Right renal cortex interstitium (tissue), 3 donors: Measurements from ENCODE around the gene GP2. TPM values are rescaled to one million over a fixed set of nuclear protein-coding genes. Genes with fewer than 3 reads are reported as not detected.
"Not testable (repeated sequence)": the region's sequence is repeated elsewhere in the genome, so short reads cannot be mapped to it uniquely, and the experiment has no call there.

Source experiments
- DNase-seq, 3 donors: peaks; one replicate each; pipeline ENCODE4 v3.0.0-alpha.2; 2013; ENCODE audit warnings: low read depth in 3 of 3, low spot score in 2 of 3
- polyA plus RNA-seq, 3 donors: library from polyadenylated mRNA; unstranded; fragments of 120-200 nt; gene quantifications; one replicate each; pipeline ENCODE4 v1.2.1, GENCODE V29; 2013; ENCODE audit not compliant: insufficient read length in 3 of 3

GP2 gene
- polyA plus RNA-seq, 3 donors = 1.8 to 3.2 (median 2.0) TPM

- DNase-seq = no peak
Measured at GRCh38 chr16:20326321-20326720, 992 bp downstream of the GP2 start.

DNA sequence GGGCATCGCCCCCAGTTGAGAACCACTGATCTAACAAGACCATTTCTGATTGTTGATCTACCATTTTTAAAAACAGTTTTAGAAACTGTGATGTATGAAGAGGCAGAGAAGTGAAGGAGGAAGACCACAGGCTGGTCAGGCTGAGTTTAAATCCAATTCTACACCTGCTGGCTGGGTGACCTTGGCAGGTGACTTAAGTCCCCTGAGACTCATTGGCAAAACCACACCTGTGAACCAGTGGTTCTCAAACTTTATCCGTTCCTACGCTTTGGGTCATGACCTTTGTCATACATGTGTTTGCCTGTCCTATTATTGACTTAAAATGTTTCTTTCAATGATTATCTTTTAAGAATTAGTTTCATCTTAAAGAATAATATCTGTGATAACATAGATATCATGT is 2.3 kb downstream of the GP2 start:
- no peak for DNase-seq

DNA sequence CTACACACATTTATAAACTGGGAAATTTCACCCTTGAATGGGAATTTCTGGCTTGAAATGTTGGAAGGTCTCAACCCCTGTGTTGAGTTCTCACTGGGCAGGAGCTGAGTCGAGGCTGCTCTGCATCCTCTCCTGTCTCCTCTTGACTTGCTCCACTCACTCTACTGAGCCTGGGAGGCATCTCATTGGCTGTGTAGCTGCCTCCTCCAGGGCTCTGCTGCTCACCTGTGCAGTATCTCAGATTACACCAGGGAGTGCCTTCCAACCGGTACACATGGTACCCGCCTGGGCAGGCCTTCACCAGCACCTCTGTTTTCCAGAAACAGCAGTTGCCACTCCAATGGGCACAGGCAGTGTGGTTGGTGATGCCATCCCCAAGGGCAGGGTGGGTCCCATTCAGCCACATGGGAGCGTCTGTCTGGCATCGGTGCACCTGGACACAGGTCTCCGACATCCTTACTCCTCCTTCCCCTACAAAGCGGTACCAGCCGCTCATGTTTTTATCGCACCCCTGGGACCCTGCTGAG is 3.7 kb downstream of the GP2 start:
- no peak for DNase-seq

DNA sequence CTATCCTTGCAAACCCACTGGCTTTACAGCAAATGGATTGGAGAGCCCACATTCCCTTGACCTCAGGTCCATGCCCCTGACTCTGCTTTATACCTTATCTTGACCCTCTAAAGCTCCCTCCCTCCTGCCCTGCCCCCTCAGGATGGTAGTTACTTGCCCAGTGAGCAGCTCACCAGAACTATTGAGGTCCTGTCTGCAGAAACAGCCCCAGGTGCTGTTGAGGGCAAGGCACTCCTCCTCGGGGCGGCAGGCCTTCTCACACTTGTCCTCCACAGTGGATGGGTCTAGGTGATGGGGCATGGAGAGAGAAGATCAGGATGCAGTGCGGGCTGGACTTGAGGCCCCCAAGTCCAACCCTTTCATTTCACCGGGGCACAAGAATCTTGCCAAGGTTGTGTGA is 4.6 kb downstream of the GP2 start:
- DNase-seq = no peak

- DNase-seq = no peak
Measured at GRCh38 chr16:20321671-20322070, 5.6 kb downstream of the GP2 start.

DNA sequence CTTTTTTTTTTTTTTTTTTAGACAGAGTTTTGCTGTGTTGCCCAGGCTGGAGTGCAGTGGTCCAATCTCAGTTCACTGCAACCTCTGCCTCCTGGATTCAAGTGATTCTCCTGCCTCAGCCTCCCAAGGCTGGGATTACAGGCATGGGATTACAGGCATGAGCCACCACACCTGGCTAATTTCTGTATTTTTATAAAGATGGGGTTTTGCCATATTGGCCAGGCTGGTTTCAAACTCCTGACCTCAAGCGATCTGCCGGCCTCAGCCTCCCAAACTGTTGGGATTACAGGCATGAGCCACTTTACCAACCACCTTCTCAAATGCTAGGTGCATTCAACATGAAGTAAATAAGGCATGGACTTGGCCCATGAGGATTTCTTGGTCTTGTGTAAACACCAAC is 6.3 kb downstream of the GP2 start:
- not testable (repeated sequence) for DNase-seq

DNA sequence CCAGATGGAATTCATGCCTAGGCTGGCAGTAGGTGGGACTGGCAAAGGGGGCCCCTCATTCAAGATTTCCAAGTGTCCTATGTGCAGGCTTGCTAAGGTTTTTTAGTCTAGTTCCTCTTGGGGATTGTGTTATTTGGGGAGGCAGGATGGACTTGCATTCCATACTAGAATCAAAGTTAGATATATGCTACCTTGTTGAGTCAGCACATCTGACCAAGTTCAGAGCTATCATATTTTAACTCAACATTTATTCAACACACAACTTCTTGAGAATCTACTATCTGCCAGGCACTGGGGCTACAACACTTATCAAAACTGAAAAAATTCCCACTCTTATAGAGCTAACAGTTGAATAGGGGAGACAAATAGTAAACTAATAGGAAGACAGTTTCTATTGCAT is 6.7 kb downstream of the GP2 start:
- no peak for DNase-seq

DNA sequence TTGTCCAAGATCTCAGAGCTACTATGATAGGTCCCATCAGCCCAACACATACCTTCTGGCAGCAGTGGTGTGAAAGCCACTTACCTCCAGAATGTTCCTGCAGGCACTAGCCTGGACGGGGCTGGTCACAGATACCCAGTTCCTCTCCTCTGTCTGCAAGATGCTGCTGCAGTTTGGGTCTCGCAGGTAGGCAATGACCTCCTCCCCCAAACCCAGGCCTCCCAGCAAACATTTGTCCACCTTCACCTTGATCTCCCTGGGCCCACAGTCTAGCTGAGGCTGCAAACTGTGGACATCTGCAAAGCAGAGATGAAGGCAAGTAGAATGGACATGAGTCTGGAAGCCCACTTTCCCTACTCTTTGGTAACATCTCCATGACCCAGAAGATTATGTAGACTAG is 7.1 kb downstream of the GP2 start:
- no peak for DNase-seq

GRCh38 chr16:20319406-20319805 is 7.9 kb downstream of the GP2 start:
- DNase-seq = no peak

DNA sequence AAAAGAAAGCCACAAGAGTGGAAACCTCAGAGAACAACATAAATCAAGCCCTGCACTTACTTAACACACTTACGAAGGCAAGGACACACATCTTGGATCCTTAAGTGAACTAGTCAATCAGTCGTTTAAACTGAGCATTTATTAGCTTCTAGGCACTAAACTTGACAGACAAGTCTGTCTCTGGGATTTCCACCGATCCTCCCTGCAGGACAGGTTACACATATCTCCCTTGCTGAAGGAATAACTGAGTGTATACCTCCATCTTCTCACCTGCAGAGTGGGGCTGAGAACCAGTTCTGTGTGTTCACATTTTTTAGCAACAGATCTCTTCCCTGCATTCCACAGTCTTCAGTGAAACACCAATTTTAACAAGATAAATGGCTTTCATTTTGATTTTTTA is 8.9 kb downstream of the GP2 start:
- DNase-seq = no peak

DNA sequence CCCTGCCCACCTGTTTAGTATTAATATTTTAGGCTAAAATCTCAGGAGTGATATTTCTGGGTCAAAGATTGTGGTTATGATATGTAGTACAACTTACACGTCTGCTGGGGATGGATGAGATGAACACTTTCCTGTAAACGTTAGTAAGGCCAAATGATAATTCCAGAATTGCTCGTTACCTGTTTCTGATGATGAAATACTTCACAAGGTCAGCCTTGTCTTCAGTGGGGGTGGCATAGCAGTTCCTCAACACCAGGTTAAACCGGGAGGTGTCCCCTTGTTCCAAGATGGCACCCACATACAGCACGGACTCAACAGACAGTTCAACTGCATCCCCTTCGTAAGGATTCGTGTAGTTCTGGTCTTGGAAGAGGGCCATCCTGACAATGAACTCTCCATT is 9.3 kb downstream of the GP2 start:
- DNase-seq = no peak

DNA sequence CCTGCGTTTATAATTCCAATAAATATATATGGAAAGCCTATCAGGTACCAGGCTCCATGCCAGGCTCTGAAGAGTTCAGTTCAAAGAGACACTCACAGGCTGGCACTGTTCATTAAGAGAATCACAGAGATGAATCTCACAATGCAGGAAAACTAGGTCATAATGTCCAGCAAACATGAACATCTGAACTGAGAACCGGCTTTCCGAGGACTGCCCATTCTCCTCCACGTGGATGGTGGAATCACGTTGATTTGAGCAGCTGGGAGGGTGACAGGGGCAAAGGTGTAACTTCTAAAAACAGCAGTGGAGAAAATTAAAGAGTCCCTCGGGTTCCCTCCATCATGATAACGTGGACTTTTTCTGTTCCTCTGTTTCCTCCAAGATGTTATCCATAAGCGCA is 10.2 kb downstream of the GP2 start:
- DNase-seq = no peak

DNA sequence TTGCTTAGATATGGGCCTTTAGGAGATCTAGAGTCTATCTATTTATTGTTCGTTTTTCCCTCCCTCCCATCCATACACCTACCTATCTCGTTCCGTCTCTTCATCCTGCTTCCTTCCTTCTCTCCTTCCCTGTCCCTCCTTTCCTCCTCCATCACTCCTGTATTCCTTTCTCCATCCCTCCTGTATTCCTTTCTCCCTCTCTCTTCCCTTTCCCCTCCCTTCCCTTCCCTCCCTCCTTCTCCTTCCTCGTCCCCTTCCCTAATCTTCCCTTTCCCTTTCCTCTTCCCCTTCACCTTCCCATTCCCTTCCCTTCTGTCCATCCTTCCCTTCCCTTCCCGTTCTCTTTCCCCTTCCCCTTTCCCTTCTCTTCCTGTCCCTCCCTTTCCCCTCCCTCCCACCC is 10.6 kb downstream of the GP2 start:
- no peak for DNase-seq

DNA sequence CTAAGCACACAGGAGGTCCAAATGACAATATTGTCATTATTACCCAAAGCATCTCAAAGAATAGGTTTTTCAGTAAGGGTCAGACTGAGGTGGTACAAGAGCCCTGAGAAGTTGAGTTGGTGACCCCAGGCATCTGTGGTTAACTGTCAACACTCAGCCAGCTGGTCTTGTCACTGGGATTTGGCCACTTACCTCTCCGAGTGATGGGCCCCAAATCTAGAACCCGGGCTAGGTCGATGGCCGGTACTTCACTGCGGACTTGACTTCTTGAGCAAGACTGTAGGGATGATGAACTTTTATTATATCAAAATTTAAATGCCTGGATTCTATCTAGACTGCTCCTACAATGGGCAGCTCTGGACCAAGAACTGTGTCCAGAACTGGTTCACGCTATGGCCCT is 11.5 kb downstream of the GP2 start:
- DNase-seq = no peak

- no peak for DNase-seq
Measured at GRCh38 chr16:20314575-20314974, 12.7 kb downstream of the GP2 start.

GRCh38 chr16:20313741-20314140 is 13.6 kb downstream of the GP2 start:
- no peak for DNase-seq

GRCh38 chr16:20312536-20313095 is 14.7 kb downstream of the GP2 start:
- not testable (repeated sequence) for DNase-seq

DNA sequence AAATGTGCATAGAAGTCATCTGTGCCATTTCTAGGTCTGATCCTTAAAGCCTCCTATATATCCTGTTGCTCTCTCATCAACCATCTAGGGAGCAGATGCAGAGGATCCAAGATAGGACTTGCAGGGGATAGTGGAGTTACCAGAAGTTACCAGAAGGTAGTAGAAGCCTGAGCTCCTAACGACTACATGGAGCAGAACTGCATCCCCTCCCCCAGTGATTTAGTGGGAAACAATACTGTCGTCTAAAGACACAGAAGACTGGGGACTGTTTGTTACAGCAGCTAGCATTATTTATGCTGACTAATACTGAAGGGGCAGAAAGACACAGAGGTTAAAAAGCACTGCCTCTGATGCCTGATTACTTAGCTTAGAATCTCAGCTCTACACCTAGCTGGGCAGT is 15.8 kb downstream of the GP2 start:
- no peak for DNase-seq

GRCh38 chr16:20310421-20311395 is 16.6 kb downstream of the GP2 start:
- DNase-seq = no peak

- no peak for DNase-seq
Measured at GRCh38 chr16:20309786-20310185, 17.5 kb downstream of the GP2 start.

- DNase-seq = no peak
Measured at GRCh38 chr16:20308801-20309590, 18.3 kb downstream of the GP2 start.
